Inflammatory macrophage treated with lipopolysaccharide for 4 hours (primary cell): Measurements from ENCODE around the gene OR2B6.
"Not testable (repeated sequence)": the region's sequence is repeated elsewhere in the genome, so short reads cannot be mapped to it uniquely, and the experiment has no call there.

Source experiments
- DNase-seq: peaks from one replicate; pipeline ENCODE4 v3.0.0-alpha.2; 2020

The OR2B6 gene

GRCh38 chr6:27956941-27957340, at the start of gene OR2B6:
Gene OR2B6, plus strand, starts transcription at chr6:27957241. Its CDS starts 0 bp downstream, at chr6:27957241.
- no peak for DNase-seq

- DNase-seq, result no peak
Measured at GRCh38 chr6:27908017-27908416, 49.0 kb upstream of the OR2B6 start.

- no peak for DNase-seq
Measured at GRCh38 chr6:27911956-27912446, 45.0 kb upstream of the OR2B6 start, which contains the start of gene OR2B2. Gene OR2B2, minus strand, starts transcription at chr6:27912396. Its CDS starts 77 bp downstream, at chr6:27912319.

- DNase-seq, result no peak
Measured at GRCh38 chr6:27922949-27923348, 34.1 kb upstream of the OR2B6 start.

DNA sequence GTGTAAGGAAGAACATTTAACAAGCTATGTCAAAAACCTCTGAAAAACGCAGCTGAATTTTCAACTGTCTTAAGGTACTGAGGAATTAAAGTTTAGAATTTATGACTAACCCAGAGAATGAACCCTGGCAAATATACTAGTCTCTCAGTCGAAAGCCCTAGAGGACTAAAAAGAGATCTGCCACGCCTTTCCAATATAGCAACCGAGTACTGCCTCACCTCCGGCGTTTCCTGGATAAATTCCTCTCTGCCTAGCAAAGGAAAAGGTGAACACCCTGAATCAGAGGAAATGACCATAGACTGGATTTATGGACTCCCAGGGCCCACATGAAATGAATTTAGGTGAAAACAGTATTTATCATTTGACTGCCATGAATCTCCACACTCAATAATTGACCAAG, 32.9 kb upstream of the OR2B6 start:
- DNase-seq, result no peak

DNA sequence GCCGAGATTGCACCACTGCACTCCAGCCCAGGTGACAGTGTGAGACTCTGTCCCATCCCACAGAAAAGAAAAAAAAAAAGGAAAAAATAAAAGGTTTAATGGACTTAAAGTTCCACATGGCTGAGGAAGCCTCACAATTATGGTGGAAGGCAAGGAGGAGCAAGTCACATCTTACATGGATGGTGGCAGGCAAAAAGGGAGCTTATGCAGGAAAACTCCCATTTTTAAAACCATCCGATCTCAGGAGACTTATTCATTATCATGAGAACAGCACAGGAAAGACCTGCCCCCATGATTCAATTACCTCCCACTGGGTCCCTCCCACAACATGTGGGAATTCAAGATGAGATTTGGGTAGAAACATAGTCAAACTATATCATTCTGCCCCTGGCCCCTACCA, 29.0 kb upstream of the OR2B6 start:
- DNase-seq, result not testable (repeated sequence)

- DNase-seq, result not testable (repeated sequence)
Measured at GRCh38 chr6:27929930-27930329, 27.1 kb upstream of the OR2B6 start.

- DNase-seq, result no peak
Measured at GRCh38 chr6:27931209-27931608, 25.8 kb upstream of the OR2B6 start.

GRCh38 chr6:27940766-27941165, 16.3 kb upstream of the OR2B6 start:
- no peak for DNase-seq

- DNase-seq, result not testable (repeated sequence)
Measured at GRCh38 chr6:27943072-27943471, 14.0 kb upstream of the OR2B6 start.

DNA sequence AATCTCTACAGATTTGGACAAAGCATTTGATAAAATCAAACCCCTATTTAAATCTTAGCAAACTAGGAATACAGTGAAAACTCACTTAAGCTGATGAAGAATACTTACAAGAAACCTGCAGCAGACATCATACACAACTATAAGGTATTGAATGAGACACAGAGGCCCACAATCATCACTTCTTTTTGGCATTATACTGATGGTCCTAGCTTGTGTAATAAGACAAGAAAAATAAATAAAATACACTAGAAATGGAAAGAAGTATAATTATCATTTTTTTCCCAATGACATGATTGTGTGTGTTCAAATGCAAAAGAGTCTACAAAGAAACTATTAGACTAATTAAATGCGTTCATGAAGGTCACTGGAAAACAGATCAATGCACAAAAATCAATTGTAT, 8.8 kb upstream of the OR2B6 start:
- no peak for DNase-seq

DNA sequence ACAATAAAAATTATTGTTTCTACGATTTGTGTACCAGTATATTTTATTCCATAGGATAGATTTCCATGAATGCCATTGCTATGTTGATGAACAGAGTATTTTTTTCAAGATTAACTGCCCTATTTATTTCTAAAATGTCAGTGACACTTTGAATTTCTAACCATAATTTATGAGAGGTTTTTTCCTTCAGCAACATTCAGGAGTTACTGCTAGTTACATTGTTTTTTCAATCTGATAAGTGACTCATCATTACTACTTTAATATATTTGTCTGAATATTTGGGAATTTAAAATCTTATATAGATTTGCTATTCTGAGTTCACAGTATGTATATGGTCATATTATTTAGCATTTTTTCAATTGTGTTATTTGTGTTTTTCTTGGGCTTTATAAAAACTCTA, 6.0 kb upstream of the OR2B6 start:
- DNase-seq, result no peak

DNA sequence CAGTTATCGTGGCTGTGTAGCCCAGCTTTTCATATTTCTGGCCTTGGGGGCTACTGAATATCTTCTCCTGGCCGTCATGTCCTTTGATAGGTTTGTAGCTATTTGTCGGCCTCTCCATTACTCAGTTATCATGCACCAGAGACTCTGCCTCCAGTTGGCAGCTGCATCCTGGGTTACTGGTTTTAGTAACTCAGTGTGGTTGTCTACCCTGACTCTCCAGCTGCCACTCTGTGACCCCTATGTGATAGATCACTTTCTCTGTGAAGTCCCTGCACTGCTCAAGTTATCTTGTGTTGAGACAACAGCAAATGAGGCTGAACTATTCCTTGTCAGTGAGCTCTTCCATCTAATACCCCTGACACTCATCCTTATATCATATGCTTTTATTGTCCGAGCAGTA, 475 bp downstream of the OR2B6 start:
- DNase-seq, result no peak

- DNase-seq, result no peak
Measured at GRCh38 chr6:27962506-27962905, 5.5 kb downstream of the OR2B6 start.

- no peak for DNase-seq
Measured at GRCh38 chr6:27966044-27966443, 9.0 kb downstream of the OR2B6 start.

- DNase-seq, result no peak
Measured at GRCh38 chr6:27966816-27967426, 9.9 kb downstream of the OR2B6 start.

DNA sequence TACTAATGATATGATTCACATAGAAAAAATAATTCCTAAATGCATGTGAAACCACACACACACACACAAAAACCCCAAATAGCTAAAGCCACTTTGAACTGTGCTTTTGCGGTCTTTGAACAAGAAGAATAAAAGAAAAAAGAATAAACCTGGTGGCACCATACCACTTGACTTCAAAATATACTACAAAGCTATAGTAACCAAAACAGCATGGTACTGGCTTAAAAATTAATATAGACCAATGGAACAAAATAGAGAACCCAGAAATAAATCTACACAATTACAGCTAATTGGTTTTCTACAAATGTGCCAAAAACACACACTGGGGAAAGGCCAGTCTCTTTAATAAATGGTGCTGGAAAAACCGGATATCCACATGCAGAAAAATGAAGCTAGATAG, 13.4 kb downstream of the OR2B6 start:
- no peak for DNase-seq

- DNase-seq, result no peak
Measured at GRCh38 chr6:27972750-27973149, 15.7 kb downstream of the OR2B6 start.

DNA sequence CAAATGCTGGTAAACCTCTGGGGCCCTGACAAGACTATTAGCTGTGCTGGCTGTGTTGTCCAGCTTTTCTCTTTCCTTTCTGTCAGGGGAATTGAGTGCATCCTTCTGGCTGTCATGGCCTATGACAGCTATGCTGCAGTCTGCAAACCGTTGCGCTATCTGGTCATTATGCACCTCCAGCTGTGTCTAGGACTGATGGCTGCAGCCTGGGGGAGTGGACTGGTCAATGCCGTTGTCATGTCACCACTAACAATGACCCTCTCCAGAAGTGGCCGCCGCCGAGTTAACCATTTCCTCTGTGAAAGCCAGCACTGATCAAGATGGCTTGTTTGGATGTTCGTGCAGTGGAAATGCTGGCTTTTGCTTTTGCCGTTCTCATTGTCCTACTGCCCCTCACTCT, 20.3 kb downstream of the OR2B6 start:
- DNase-seq, result no peak

DNA sequence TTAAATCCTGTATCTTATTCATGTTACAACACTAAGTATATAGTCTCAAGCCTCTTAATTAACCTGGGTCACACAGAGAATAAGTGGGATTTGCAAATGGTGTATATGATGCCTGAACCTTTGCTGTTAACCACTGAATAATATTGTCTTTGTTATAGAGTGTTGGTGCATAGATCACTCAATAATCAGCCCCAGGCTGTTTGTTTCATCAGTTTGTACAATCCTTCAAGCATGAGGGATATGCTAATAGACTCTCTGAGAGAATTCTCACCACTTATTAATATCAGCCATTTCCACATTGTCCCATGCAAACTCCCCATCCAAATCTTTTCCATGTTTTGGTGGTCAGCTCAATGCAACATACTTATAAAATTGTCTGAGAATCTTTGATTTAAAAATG, 21.7 kb downstream of the OR2B6 start:
- DNase-seq, result no peak

- DNase-seq, result no peak
Measured at GRCh38 chr6:27980111-27980510, 23.1 kb downstream of the OR2B6 start.

DNA sequence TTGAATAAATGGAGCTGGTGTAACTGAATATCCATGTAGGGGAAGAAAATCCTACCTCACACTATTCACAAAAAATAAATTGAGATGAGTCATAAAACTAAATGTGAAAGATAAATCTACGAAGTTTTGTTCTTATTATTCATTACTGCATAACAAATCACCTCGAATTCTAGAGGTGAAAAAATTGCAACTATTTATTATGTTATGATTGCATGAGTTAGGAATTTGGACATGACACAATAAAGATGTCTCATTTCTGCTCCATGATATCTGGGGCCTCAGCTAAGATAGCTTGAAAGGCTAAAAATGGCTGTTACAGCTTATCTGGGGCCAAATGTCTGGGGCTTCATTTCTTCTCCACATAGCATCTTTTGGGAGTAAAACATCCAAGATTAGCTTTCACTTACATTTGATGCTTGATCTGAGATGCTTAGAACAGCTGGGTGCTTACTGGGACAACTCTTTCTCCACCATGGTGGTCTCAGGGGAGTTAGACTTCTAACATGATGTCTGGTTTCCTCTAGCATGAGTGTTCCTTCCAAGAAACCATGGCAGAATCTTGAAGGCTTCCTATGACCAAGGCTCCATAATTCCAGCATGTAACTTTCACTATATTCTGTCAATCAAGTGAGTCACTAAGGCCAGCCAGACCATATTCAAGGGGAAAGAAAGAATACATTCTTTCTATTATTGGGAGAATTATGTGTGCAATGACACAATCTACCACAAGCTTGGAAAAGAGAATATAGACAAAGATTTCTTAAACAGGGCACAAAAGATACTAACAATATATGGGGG, 30.1 kb downstream of the OR2B6 start:
- no peak for DNase-seq

- no peak for DNase-seq
Measured at GRCh38 chr6:27994616-27995015, 37.6 kb downstream of the OR2B6 start.

DNA sequence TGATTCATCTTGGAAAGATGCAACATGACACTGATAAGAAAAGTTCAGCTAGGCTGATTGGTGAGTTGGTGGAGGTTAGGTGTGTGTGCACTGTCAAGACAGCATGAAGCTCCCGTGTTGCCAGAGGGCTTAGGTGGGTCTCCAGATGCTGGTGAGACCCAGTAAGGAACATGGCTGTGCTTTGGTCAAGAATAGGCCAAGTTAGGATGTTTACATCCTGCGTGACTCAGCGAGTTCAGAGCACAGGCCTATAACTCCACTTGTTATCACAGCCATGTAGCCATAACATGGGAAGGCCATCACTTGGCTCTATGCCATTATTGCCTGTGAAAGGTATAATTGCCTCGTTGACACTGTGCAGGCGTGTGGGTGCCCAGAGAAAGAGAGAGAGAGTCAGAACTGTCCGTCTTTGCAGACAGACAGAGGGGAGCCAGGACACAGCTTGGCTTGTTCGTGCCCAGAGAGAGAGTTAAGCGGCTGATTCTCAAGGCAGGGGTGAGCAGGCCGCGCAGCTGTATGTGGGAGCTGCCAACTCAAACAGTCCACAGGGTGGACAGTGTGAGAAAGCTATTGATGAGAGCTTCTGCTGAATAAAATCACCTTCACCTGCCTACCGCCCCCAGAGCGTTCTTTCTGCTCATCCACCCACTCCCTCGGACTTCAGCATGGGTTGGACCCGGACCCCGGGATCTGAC, 43.5 kb downstream of the OR2B6 start:
- DNase-seq, result no peak
